Bronchial epithelial cell (primary cell): Measurements from ENCODE around the gene DOCK9. TPM values are rescaled to one million over a fixed set of nuclear protein-coding genes. Genes with fewer than 3 reads are reported as not detected.

Experiments used
- DNase-seq: peaks from one replicate; pipeline ENCODE4 v3.0.0-alpha.2; 2010; ENCODE audit warnings: low read depth
- FAIRE-seq: peaks from 2 replicates; lab custom pipeline; 2011; peaks lifted over from hg19 to GRCh38; lab: Jason Lieb, UNC
- H3K27me3 ChIP-seq: 2 replicates; pipeline ENCODE4 v1.5.1; 2011; ENCODE audit warnings: low read length; ENCODE audit not compliant: control insufficient read depth, insufficient read depth
- H3K36me3 ChIP-seq: 2 replicates; pipeline ENCODE4 v1.5.1; 2011; ENCODE audit warnings: low read length; ENCODE audit not compliant: control insufficient read depth, insufficient read depth
- H3K4me3 ChIP-seq: 2 replicates; pipeline ENCODE4 v1.5.1; 2011; ENCODE audit warnings: mild to moderate bottlenecking, low read depth, low read length, control low read depth
- CTCF ChIP-seq: IDR thresholded peaks from 2 replicates; pipeline ENCODE4 v1.5.1; 2011; ENCODE audit warnings: mild to moderate bottlenecking, moderate library complexity, low read length, control low read depth, inconsistent platforms; ENCODE audit not compliant: insufficient read depth, severe bottlenecking
- total RNA-seq: library from RNA; depleted of rRNA; stranded (reverse); fragments of >200 nt; gene quantifications from 2 replicates; pipeline ENCODE4 v1.2.1, GENCODE V29; 2014

The DOCK9 gene
- total RNA-seq, 1 donor from 2014 or later, result 72.9 TPM

- FAIRE-seq (peak; percentile 96), DNase-seq (peak; percentile 93)
- no peak overlapping the region for H3K4me3 ChIP-seq
- peaks cover 12% of the 10 kb centered on the region for H3K36me3 ChIP-seq
- H3K27me3 ChIP-seq, result no peaks in the 10 kb centered on the region
- no peak for TF ChIP-seq CTCF
Observed at GRCh38 chr13:98890186-98890585, 87.7 kb downstream of the DOCK9 start.

GRCh38 chr13:98889419-98890085 is 88.3 kb downstream of the DOCK9 start:
- Histone ChIP-seq H3K4me3 (no peak overlapping the region), H3K27me3 (no peaks in the 10 kb centered on the region), H3K36me3 (peaks cover 12% of the 10 kb centered on the region)
- no peak for FAIRE-seq
- DNase-seq, result peak; percentile 61
- TF ChIP-seq CTCF, result no peak

DNA sequence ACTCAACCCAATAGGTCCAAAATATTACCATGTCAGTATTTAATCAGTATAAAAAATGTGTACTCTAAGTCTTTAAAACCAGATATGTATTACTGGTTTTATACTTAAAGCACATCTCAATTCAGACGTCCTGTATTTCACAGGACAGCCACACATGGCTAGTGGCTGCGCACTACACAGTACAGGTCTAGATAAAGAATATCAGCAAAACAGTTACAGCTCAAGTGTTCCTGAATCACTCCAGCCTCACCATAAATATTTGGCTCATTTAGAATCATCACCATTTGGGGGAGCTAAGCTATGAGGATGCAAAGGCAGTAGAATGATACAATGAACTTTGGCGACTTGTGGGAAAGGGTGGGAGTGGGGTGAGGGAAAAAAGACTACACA is 89.0 kb downstream of the DOCK9 start:
- Histone ChIP-seq H3K36me3 (peaks cover 15% of the 10 kb centered on the region), H3K27me3 (no peaks in the 10 kb centered on the region), H3K4me3 (no peak overlapping the region)
- FAIRE-seq (no peak), DNase-seq (no peak)
- no peak for TF ChIP-seq CTCF

GRCh38 chr13:98888222-98888889 is 89.5 kb downstream of the DOCK9 start:
- Histone ChIP-seq H3K36me3 (peaks cover 17% of the 10 kb centered on the region), H3K27me3 (no peaks in the 10 kb centered on the region), H3K4me3 (no peak overlapping the region)
- no peak for FAIRE-seq
- no peak for DNase-seq
- TF ChIP-seq CTCF, result no peak

- H3K4me3 ChIP-seq, result no peak overlapping the region
- FAIRE-seq, result no peak
- H3K36me3 ChIP-seq, result peaks cover 20% of the 10 kb centered on the region
- no peak for TF ChIP-seq CTCF
- H3K27me3 ChIP-seq, result no peaks in the 10 kb centered on the region
- no peak for DNase-seq
Observed at GRCh38 chr13:98886587-98887230, 91.2 kb downstream of the DOCK9 start.
